Measurements from ENCODE around the gene CDHR5.

CDHR5 gene

DNA sequence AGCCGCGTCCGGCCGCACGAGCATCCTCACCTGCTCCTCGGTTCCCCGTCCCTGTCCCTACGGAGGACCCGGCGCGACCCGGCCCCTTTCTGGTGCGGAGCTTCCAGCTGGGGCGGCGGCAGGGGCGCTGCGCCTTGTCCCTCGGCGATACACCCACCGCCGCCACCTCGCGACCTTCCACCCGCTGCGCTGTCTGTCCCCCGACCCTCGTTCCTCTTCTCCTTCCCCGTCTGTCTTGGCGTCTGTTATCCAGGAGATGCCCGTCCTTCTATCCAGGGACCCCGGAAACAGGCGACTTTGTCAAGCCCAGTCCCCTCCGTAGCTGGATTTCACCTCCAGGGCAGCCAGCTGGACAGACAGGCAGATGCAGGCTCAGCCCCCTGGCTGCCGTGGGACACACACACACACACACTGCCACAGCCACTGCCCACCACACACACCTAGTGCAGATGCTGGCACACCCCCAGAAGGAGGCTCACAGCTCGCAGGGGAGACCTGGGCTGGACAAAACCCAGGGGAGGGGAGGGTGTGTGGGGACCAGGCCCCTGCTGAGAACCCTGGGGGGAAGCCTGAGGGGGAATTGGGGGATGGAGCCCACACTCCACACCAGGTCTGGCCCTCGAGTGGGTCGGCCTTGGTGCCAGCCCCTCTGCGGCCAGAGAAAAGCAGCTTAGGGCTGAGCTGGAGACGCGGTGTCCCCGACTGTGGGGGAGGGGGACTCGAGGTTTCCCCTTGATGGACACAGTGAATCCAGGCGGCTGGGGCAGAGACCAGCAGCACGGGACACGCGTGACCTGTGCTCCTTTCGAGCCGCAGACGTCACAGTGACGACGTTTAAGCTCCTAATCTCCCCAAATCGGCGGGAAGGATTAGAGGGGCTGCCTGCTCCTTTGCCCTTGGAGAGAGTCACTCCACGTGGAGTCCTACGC, 13.1 kb upstream of the CDHR5 start:
- no peak for DNase-seq (ENCODE audit: extremely low read depth, low read depth)
- no peak overlapping the region for H3K4me3 ChIP-seq (replicated peaks; ENCODE audit: low read depth, low read length)
- TF ChIP-seq, protein P1, sequence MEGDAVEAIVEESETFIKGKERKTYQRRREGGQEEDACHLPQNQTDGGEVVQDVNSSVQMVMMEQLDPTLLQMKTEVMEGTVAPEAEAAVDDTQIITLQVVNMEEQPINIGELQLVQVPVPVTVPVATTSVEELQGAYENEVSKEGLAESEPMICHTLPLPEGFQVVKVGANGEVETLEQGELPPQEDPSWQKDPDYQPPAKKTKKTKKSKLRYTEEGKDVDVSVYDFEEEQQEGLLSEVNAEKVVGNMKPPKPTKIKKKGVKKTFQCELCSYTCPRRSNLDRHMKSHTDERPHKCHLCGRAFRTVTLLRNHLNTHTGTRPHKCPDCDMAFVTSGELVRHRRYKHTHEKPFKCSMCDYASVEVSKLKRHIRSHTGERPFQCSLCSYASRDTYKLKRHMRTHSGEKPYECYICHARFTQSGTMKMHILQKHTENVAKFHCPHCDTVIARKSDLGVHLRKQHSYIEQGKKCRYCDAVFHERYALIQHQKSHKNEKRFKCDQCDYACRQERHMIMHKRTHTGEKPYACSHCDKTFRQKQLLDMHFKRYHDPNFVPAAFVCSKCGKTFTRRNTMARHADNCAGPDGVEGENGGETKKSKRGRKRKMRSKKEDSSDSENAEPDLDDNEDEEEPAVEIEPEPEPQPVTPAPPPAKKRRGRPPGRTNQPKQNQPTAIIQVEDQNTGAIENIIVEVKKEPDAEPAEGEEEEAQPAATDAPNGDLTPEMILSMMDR (IDR thresholded peaks at IDR 0.05; ENCODE audit: low read depth, low read length, missing control alignments): no peak

DNA sequence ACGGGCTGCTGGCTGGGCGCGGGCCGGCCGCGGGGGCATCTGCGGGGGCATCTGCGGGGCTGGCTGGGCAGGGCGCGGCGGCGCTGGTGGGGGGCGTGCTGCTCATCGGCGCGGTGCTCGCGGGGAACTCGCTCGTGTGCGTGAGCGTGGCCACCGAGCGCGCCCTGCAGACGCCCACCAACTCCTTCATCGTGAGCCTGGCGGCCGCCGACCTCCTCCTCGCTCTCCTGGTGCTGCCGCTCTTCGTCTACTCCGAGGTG, 12.5 kb upstream of the CDHR5 start:
- TF ChIP-seq, protein P1 (IDR thresholded peaks at IDR 0.05; ENCODE audit: low read depth, low read length, missing control alignments): no peak
- DNase-seq (ENCODE audit: extremely low read depth, low read depth): no peak
- no peak overlapping the region for H3K4me3 ChIP-seq (replicated peaks; ENCODE audit: low read depth, low read length)

DNA sequence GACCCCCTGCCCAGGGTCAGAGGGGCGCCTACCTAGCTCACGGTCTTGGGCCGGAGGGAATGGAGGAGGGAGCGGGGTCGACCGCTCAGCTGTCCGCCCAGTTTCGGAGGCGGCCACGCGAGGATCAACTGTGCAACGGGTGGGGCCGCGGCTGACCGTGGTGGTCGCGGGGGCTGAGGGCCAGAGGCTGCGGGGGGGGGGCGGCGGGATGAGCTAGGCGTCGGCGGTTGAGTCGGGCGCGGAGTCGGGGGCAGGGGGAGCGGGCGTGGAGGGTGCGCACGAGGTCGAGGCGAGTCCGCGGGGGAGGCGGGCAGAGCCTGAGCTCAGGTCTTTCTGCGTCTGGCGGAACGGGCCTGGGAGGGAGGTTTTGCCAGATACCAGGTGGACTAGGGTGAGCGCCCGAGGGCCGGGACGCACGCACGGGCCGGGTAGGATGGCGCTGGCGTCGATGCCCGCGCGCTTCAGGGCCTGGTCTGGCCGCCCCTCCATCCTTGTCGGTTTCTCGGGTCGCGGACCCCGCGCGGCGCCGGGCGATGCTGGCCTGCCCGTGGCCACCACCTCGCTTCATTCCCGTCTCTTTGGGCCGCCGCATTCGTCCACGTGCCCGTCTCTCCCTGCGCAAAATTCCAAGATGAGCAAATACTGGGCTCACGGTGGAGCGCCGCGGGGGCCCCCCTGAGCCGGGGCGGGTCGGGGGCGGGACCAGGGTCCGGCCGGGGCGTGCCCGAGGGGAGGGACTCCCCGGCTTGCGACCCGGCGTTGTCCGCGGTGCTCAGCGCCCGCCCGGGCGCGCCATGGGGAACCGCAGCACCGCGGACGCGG, 12.0 kb upstream of the CDHR5 start, which contains the start of gene DRD4:
Gene DRD4, plus strand, starts transcription at position 759 of the 822 bp plus-strand sequence. Its CDS starts 36 bp downstream, at position 795.
- no peak within 1 kb of the TSS for H3K4me3 ChIP-seq (replicated peaks; ENCODE audit: low read depth, low read length)
- TF ChIP-seq, protein P1 (IDR thresholded peaks at IDR 0.05; ENCODE audit: low read depth, low read length, missing control alignments): no peak
- no peak for DNase-seq (ENCODE audit: extremely low read depth, low read depth)

DNA sequence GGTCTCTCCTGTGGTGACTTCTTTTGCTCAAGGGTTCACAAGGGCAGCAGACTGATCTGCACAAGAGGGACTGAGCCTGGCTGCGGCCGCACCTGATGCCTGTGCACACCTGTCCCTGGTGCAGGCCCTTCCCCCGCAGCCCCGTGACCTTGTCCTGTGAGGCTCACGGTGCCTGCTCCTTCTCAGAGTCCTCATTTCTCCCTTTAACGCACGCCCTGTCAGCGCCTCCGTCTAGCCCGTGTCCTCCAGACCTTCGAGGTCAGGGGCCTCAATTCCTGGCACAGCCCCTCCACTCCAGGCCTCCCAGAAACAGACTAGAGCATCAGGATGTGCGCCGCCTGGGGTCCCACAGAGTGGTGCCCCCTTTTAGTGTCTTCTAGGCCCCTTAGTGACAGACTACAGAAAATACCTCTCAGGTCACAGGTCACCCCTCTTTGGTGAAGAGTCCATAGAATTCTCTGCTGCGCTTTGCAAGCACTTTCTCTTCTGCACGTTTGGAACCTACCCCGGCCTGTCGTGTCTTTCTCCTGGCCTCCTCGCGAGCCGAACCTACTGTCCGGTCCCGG, 11.3 kb upstream of the CDHR5 start:
- no peak overlapping the region for H3K4me3 ChIP-seq (replicated peaks; ENCODE audit: low read depth, low read length)
- TF ChIP-seq, protein P1 (IDR thresholded peaks at IDR 0.05; ENCODE audit: low read depth, low read length, missing control alignments): no peak
- DNase-seq (ENCODE audit: extremely low read depth, low read depth): no peak

GRCh38 chr11:630871-631270, 6.1 kb upstream of the CDHR5 start:
- no peak overlapping the region for H3K4me3 ChIP-seq (replicated peaks; ENCODE audit: low read depth, low read length)
- TF ChIP-seq, protein P1 (IDR thresholded peaks at IDR 0.05; ENCODE audit: low read depth, low read length, missing control alignments): no peak
- DNase-seq (ENCODE audit: extremely low read depth, low read depth): no peak

- H3K4me3 ChIP-seq (replicated peaks; ENCODE audit: low read depth, low read length): no peak overlapping the region
- no peak for DNase-seq (ENCODE audit: extremely low read depth, low read depth)
- TF ChIP-seq, protein P1 (IDR thresholded peaks at IDR 0.05; ENCODE audit: low read depth, low read length, missing control alignments): no peak
These were observed 4.5 kb upstream of the CDHR5 start for GRCh38 chr11:629237-629583.
